DOHH2 (cell line): Measurements from ENCODE around the gene IFT122.

ENCODE experiments used
- H3F3A ChIP-seq: fragments of 200-600 bp; sonication (generic), shearing (Covaris generic); 2 replicates; pipeline ENCODE4 v1.6.0; 2016; ENCODE audit warnings: antibody characterized with exemption, mild to moderate bottlenecking; ENCODE audit not compliant: control insufficient read depth, insufficient read depth
- H3K27ac ChIP-seq: fragments of 200-600 bp; sonication (generic); 2 replicates; pipeline ENCODE4 v1.5.1; 2014; ENCODE audit warnings: low read depth, mild to moderate bottlenecking, low read length, moderate library complexity
- H3K27me3 ChIP-seq: fragments of 200-600 bp; sonication (generic); 2 replicates; pipeline ENCODE4 v1.6.1; 2014; ENCODE audit warnings: mild to moderate bottlenecking, low read length, mixed read lengths; ENCODE audit not compliant: control insufficient read depth
- H3K36me3 ChIP-seq: fragments of 200-600 bp; sonication (generic); 2 replicates; pipeline ENCODE4 v1.6.1; 2014; ENCODE audit warnings: mild to moderate bottlenecking, low read length, moderate library complexity, mixed read lengths; ENCODE audit not compliant: control insufficient read depth
- H3K4me1 ChIP-seq: fragments of 200-600 bp; sonication (generic); 2 replicates; pipeline ENCODE4 v1.6.1; 2014; ENCODE audit warnings: mild to moderate bottlenecking, low read length, mixed read lengths; ENCODE audit not compliant: control insufficient read depth
- H3K4me2 ChIP-seq: fragments of 200-600 bp; sonication (generic); 2 replicates; pipeline ENCODE4 v1.6.0; 2014; ENCODE audit warnings: mild to moderate bottlenecking, low read length, moderate library complexity
- H3K4me3 ChIP-seq: fragments of 200-600 bp; sonication (generic); 2 replicates; pipeline ENCODE4 v1.5.1; 2014; ENCODE audit warnings: mild to moderate bottlenecking, low read length, mixed read lengths
- H3K79me2 ChIP-seq: fragments of 200-600 bp; sonication (generic); 2 replicates; pipeline ENCODE4 v1.6.1; 2014; ENCODE audit warnings: mild to moderate bottlenecking, low read length, mixed read lengths; ENCODE audit not compliant: control insufficient read depth
- H3K9me2 ChIP-seq: fragments of 200-600 bp; sonication (generic); replicated peaks from 2 replicates; pipeline ENCODE4 v1.6.1; 2014; ENCODE audit warnings: mild to moderate bottlenecking, low read length, mixed read lengths; ENCODE audit not compliant: control insufficient read depth
- H3K9me3 ChIP-seq: fragments of 200-600 bp; sonication (generic); 2 replicates; pipeline ENCODE4 v1.6.1; 2014; ENCODE audit warnings: antibody characterized with exemption, low read length, mixed read lengths; ENCODE audit not compliant: control insufficient read depth, insufficient read depth
- H4K20me1 ChIP-seq: fragments of 200-600 bp; sonication (generic); 2 replicates; pipeline ENCODE4 v1.6.0; 2014; ENCODE audit warnings: low read depth, mild to moderate bottlenecking, antibody characterized with exemption, low read length, moderate library complexity; ENCODE audit not compliant: control insufficient read depth, insufficient read depth
- CTCF ChIP-seq: fragments of 200-600 bp; sonication (generic); IDR thresholded peaks from one replicate; pipeline ENCODE4 v1.5.1; 2014; ENCODE audit warnings: antibody characterized with exemption, mild to moderate bottlenecking, low read depth, low read length; ENCODE audit not compliant: poor library complexity, severe bottlenecking
- EZH2phosphoT487 ChIP-seq: fragments of 200-600 bp; sonication (generic); IDR thresholded peaks from 2 replicates; pipeline ENCODE4 v1.6.1; 2017; ENCODE audit warnings: borderline replicate concordance, mild to moderate bottlenecking, antibody characterized with exemption, low read length, moderate library complexity, mixed read lengths

Gene IFT122

GRCh38 chr3:129562803-129563202 lies 122.8 kb downstream of the IFT122 start:
- Histone ChIP-seq H3K9me3 (no peaks in the 10 kb centered on the region), H3K36me3 (no peaks in the 10 kb centered on the region), H3F3A (no peaks in the 10 kb centered on the region), H3K4me3 (no peak overlapping the region), H3K4me1 (peaks cover 19% of the 10 kb centered on the region), H3K27ac (no peak overlapping the region), H3K79me2 (no peaks in the 10 kb centered on the region), H3K4me2 (no peak overlapping the region), H3K9me2 (no peaks in the 10 kb centered on the region), H4K20me1 (no peaks in the 10 kb centered on the region), H3K27me3 (no peaks in the 10 kb centered on the region)
- TF ChIP-seq CTCF = no peak
- TF ChIP-seq EZH2phosphoT487 = no peak

- Histone ChIP-seq H4K20me1 (no peaks in the 10 kb centered on the region), H3K4me2 (no peak overlapping the region), H3K36me3 (no peaks in the 10 kb centered on the region), H3K79me2 (no peaks in the 10 kb centered on the region), H3K9me2 (no peaks in the 10 kb centered on the region), H3K4me1 (peaks cover 17% of the 10 kb centered on the region), H3K9me3 (no peaks in the 10 kb centered on the region), H3F3A (no peaks in the 10 kb centered on the region), H3K27me3 (no peaks in the 10 kb centered on the region), H3K4me3 (no peak overlapping the region), H3K27ac (no peak overlapping the region)
- TF ChIP-seq CTCF (no peak), EZH2phosphoT487 (no peak)
Measured at GRCh38 chr3:129563332-129563731, 123.3 kb downstream of the IFT122 start.

- Histone ChIP-seq H3K4me2 (no peak overlapping the region), H3F3A (no peaks in the 10 kb centered on the region), H3K36me3 (no peaks in the 10 kb centered on the region), H3K27ac (no peak overlapping the region), H3K9me2 (no peaks in the 10 kb centered on the region), H3K27me3 (no peaks in the 10 kb centered on the region), H3K4me3 (no peak overlapping the region), H3K79me2 (no peaks in the 10 kb centered on the region), H3K4me1 (peaks cover 10% of the 10 kb centered on the region), H4K20me1 (no peaks in the 10 kb centered on the region), H3K9me3 (no peaks in the 10 kb centered on the region)
- no peak for TF ChIP-seq EZH2phosphoT487
- no peak for TF ChIP-seq CTCF
Measured at GRCh38 chr3:129563850-129564535, 124.0 kb downstream of the IFT122 start.
